Bone marrow (tissue), 2 donors: Measurements from ENCODE around the gene P2RX3.
"Not testable (repeated sequence)": the region's sequence is repeated elsewhere in the genome, so short reads cannot be mapped to it uniquely, and the experiment has no call there.

Source experiments
- DNase-seq, 2 donors: peaks; one replicate each; lab custom pipeline; 2025; lab: John Stamatoyannopoulos, UW

The P2RX3 gene

DNA sequence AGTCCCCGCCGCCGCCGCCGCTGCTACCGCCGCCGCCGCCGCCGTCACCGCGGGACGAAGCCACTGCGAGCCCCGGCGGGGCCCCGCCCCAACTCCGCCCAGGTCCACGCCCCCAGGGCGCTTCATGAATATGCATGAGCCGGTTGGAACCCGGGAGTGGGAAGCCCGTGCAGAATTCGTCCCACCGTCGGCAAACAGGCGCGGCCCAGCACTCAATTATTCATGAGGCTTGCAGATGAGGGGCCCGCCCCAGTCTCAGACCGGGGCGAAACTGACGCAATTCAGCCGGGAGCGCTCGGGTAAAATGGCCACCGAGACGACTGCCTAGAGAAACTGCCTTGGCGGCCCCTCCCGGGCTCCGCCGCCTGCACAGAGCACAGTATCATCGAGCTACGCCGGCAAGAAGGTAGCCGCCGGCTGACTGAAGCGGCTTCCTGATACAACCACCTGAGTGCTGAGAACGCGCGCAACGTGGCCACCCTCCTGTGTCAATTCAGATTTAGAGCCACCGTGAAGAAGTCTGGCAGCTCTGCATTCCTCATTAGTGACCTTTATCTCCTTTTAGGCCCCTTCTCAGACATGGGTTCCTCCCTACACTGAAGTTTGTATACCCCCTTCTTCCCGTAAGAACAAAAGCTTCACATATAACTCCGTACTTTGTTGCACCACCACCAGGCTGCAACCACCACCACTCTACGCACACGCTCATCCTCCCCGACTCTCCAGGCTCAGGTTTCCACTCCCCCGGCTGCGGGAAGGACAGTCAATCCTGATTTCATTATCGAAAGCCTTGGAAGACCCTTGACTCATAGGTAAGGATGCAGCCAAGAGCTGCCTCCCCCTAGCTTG is 13.0 kb upstream of the P2RX3 start, which contains the start of gene TNKS1BP1:
TSS of gene TNKS1BP1 (minus strand) at position 67 of the 849 bp plus-strand sequence. CDS start 3,067 bp downstream, outside the sequence.
- DNase-seq: peak; percentile 87 to 91

DNA sequence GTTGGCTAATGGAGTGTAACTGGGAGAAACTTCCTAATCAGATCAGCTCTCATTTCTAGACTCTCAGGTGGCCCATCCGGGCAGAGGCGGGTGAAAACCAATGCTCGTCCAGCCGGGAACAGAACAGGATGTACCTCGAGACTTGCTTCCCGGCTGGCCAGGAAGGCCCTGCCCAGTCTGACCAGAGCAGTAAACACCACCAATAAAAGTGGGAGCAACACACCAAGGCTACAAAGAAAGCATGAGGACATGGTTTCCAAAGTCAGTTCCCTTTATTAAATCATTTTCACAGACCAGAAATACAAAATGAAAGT is 12.5 kb upstream of the P2RX3 start:
- no peak for DNase-seq

- DNase-seq: no peak
Measured at GRCh38 chr11:57327721-57328120, 10.4 kb upstream of the P2RX3 start.

DNA sequence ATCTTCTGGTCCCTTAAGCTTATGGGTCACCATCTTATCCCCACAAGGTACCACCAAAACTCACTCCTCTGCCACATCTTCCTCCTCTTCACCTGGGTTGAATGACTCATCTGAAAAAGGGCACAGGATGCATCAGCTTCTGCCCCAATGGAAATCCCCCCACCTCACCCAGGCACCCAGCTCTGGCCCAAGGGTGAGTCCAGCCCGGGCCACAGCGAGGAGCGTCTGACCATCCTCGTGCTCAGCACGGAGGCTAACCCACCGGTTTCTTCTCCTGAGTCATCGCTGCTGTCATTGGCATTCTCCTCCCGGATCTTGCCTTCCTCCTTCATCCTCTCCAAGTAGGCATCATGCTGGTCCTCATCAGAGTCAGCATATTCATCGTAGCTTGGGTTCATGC is 8.1 kb upstream of the P2RX3 start:
- DNase-seq: no peak

DNA sequence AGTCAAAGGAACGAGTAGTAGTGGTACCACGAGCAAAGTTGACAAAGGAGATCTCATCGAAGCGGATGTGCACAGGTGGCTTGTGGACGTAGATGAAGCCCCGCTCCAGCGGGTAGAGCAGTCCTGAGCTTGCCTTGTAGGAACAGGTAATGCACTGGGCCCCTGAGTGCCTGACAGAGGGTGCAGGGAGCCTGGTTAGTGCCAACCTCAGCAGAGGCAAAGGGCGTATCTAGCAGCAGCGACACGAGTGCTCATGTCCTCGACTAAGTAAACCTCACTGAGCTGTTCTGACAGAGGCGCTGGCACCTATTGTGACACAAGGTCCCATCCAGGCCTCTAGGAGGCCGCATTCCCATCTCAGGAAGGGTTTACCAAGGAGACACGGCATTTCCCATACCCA is 6.4 kb upstream of the P2RX3 start:
- no peak for DNase-seq

DNA sequence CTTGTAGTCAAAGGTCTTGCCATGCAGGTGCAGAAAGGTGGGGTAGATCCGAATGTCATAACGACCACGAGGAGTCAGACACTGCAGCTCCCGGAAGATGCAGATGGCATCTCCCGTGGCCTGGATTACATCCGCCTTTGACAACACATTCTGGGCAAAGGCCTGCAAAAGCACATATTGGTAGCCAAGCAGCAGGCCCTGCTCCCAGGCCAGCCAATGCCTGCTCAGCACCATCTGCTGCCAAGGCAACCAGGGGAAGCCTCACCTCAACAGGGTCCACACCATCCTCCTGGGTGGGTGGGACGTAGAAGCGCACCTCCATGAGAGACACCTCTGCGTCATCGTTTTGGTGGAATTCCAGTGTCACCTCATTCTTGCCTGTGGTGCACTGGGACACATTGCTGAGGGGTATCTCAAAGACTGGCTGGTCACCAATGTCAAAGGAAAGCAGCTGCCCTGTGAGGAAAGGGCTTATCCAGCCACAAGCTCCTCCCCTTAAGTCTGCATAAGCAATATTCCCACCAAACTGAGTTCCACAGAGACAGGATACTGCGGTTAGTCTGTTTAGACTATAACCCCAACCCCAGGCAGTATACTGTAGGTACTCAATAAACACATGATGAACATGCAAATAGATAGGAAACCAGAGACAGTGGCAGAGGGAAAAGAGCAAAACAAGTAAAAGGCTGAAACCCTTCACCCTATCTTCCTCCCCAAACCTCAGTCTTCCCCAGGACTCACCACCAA is 5.3 kb upstream of the P2RX3 start:
- DNase-seq: no peak

DNA sequence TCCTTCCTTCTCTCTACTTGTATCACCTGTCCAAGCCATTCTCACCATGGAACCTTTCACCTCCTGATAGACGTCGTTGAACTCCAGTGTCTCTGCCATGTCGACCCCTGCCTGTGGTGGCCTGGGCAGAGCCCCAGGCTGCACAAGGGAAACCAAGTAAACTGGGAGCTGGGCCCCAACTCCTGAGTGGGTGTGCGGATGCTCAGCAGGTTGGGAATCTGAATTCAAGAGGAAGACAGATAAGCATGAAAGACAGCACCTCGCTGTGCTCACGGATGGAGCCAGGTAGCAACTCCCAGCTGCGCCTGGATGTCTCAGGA is 3.2 kb upstream of the P2RX3 start:
- DNase-seq: no peak

- DNase-seq: peak; percentile 77 to 83
Measured at GRCh38 chr11:57335343-57336110, 2.6 kb upstream of the P2RX3 start, which contains the start of gene SSRP1. Gene SSRP1, minus strand, starts transcription at chr11:57335892. Its CDS starts 771 bp downstream, at chr11:57335121.

DNA sequence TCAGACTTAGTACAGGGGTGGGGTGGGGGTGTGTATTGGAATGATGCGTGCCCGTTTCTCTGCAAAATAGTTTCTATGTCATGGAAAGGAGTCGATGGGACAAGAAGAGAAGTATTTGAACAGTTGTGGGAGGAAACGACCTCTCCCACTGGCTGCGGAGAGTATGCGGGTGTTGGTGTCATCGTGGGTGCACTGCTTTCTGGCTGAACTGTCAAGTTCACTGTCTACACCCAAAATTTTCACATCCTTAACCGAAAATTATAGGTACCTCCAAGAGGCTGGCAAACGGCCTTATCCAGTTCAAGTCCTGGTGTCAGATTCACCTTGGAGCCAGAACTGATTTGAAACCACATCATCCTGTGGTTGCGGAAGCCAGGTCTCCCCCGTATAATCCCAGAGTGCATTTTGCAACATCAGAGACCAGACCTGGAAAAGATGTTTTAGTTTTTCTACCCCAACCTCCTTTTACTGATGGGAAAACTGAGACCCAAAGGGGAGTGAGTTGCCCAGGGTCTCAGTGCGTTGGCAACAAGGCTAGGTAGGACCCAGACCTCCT is 2.0 kb upstream of the P2RX3 start:
- DNase-seq: no peak

DNA sequence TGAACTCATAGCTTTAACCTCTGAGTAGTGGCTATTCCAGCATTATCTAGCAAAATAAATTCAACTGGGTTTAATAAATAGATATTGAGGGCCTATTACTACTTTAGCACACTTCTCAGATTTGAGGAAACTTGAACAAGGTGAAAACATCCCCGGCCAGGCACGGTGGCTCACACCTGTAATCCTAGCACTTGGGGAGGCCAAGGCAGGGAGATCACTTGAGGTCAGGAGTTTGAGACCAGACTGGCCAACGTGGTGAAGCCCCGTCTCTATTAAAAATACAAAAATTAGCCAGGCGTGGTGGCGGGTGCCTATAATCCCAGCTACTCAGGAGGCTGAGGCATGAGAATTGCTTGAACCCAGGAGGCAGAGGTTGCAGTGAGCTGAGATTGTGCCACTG is 1.3 kb upstream of the P2RX3 start:
- DNase-seq: not testable (repeated sequence)

DNA sequence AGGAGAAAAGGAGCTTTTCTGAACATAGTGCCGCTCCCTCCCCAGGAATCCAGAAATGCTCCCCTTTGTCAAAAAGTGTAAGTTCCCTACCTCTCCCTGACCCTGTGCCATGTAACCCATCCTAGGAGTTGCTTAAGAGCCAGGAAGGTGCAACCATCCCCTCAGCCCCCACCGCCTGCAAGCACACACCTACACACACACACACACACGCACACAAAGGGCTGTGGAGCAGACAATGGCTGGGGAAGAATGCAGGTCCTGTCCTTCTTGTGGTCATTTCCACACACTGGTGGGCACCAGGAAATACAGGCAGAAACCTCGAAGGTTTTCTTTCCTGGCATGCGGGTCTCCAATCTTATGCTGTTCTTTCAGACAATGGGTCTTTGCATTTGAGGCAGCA is 1.2 kb downstream of the P2RX3 start:
- DNase-seq: no peak

GRCh38 chr11:57340039-57340615 is 2.0 kb downstream of the P2RX3 start:
- no peak for DNase-seq

DNA sequence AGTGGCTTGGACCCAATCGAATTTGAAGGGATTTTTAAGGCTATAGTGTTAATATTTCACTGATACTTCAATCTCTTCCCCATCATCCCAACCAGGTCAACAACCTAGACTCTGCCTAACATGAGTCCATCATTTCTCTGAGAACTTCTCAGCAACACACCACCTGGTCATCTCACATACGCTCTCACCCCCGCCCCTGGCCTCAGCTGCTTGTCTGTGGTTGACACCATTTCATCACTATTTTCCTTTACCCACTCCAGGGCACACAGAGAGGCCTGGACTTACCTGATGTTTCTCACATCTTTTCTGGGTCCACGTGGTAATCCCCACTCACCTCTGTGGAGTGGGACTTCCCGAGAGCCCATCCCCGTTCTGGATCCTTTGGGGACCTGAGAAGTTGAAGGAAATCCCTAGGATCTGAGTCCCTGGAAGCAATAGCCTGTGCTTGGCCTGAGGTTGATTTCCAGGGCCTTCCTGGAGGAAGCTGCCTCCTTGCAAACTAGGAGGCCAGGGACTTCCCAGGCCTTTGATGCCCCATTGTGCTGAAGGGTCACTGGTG is 3.2 kb downstream of the P2RX3 start:
- DNase-seq: no peak

- no peak for DNase-seq
Measured at GRCh38 chr11:57342702-57343101, 4.5 kb downstream of the P2RX3 start.

DNA sequence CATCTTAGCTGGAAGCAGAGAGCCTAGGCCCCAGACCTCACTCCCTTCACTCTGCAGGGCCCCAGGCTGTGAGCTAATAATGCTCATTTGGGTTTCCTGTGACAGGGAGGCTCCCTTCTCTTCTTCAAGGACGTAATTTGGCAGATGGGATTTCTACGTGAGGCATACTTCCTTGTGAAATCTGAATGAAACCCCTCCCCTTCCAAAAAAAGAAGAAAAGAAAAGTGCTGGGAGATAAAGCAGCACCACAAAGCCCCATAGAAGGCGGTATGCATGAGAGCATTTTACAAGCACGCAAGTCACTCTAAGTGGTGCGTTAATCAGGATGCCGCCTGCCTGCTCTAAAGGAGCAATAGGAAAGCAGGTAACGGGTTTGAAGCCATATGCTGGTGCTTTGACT is 5.7 kb downstream of the P2RX3 start:
- no peak for DNase-seq

- no peak for DNase-seq
Measured at GRCh38 chr11:57344826-57345225, 6.7 kb downstream of the P2RX3 start.

DNA sequence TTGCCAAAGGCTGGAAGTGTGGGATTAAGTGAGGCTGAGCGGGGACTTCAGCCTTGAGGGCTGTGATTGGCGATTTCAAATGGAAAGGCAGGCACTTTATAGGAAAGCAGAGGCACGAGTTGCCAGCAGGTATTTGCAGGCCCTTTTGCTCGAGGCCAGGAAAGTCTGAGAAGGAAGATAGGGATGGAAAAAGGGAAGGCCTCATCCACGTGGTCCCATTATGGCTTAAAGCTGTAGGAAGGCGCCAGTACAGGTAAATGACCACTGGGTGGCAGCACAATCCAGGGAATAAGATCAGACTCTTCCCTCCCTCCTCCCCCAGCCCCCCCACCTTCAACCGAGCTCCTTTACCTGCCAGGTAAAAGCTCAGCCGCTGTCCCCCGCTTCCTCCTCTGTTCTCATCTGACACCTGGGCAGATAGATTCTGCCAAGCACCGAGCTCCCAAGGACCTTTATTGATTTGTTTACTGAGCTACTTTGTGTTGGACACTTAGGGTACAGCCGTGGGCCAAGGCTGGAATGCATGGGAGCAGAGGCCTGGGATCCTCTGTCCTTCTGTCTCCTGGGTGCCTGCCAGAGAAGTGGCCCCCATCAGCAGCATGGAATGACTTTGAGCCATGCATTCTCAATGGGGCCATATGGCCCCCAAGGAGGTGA is 7.5 kb downstream of the P2RX3 start:
- peak; percentile 8 to 30 for DNase-seq

DNA sequence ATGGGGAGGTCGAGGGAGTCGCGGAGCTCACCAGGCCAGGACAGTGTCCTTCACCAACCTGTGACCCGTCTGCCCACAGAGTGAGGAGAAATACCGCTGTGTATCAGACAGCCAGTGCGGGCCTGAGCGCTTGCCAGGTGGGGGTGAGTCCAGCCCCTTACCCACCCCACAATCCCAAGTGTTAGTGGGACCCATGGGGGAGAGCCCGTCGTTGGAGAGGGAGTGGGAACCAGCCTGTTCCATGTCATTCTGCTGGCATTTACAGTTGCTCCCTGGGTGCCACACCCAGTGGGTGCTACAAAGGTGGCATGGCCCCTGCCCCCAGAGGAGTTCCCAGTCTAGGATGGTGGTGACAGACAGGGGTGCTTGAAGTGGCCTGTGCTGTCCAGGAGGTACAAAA is 9.2 kb downstream of the P2RX3 start:
- DNase-seq: no peak

DNA sequence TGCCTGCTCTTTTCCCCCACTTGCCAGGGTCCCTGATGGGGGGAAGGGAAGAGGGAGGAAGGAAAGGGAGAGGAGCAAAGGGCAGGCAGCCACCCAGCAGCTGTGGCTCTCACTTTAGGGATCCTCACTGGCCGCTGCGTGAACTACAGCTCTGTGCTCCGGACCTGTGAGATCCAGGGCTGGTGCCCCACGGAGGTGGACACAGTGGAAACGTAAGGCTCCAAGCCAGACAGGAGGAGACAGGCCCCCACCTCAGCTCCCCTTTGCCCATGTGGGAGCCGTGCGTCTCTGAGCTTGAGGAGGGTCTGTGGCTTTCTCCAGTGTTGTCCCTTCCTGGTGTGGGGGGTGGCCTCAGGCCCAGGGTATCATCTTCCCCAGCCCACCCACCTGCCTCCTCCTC is 9.9 kb downstream of the P2RX3 start:
- DNase-seq: no peak

DNA sequence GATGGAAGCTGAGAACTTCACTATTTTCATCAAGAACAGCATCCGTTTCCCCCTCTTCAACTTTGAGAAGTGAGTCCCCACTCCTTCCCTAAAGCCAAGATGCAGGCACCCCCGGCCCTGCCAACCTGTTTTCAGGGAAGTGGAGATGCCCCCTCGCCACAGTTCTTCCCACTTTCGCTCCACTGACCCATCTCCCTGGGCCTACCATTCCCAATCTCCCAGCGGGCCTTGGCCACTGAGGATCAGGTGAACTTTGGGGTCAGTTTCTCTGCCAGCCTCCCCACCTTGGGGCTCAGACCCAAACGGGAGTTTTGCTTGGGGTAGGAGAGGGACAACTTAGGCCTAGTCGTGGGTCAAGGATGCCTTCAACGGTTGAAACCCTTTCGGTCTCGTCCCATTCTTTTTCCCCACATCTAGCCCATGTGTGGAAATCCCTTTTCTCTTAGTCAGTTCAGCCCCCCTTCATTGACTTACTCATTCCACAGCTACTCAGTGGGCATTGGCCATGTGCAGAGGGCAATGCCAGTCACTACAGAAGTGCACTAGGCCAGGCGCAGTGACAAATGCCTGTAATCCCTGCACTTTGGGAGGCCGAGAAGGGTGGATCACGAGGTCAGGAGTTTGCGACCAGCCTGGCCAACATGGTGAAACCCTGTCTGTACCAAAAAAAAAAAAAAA is 10.6 kb downstream of the P2RX3 start:
- no peak for DNase-seq
